GM12873 (cell line): ENCODE results near the gene EXPH5.

Experiments
- CTCF ChIP-seq: IDR thresholded peaks from 2 replicates; pipeline ENCODE4 v1.5.1; 2012; ENCODE audit warnings: low read depth, mild to moderate bottlenecking, moderate library complexity, low read length, control low read depth; ENCODE audit not compliant: insufficient read depth; ENCODE audit errors: missing control alignments

The EXPH5 gene

GRCh38 chr11:108530426-108530825 lies 63.1 kb downstream of the EXPH5 start:
- TF ChIP-seq CTCF = no peak

- TF ChIP-seq CTCF = no peak
Measured at GRCh38 chr11:108527382-108527781, 66.2 kb downstream of the EXPH5 start.

- TF ChIP-seq CTCF = no peak
Measured at GRCh38 chr11:108525161-108525560, 68.4 kb downstream of the EXPH5 start.

GRCh38 chr11:108524422-108524821 lies 69.1 kb downstream of the EXPH5 start:
- no peak for TF ChIP-seq CTCF

- TF ChIP-seq CTCF = no peak
Measured at GRCh38 chr11:108522318-108522717, 71.2 kb downstream of the EXPH5 start.

GRCh38 chr11:108518581-108518980 lies 75.0 kb downstream of the EXPH5 start:
- no peak for TF ChIP-seq CTCF

- TF ChIP-seq CTCF = no peak
Measured at GRCh38 chr11:108516125-108516524, 77.4 kb downstream of the EXPH5 start.

- TF ChIP-seq CTCF = no peak
Measured at GRCh38 chr11:108512708-108513107, 80.9 kb downstream of the EXPH5 start.
